SHP77 treated with DMSO at 0.1 percent for 48 hours (cell line): ENCODE results near the gene NR3C1.

Experiments
- DNase-seq: peaks from one replicate; lab custom pipeline; 2025; lab: John Stamatoyannopoulos, UW

NR3C1 gene

GRCh38 chr5:143403593-143404415 lies at the start of gene NR3C1:
Gene NR3C1 (minus strand): TSS chr5:143403686. CDS start chr5:143400839, 2,847 bp downstream.
- peak; percentile 85 for DNase-seq

DNA sequence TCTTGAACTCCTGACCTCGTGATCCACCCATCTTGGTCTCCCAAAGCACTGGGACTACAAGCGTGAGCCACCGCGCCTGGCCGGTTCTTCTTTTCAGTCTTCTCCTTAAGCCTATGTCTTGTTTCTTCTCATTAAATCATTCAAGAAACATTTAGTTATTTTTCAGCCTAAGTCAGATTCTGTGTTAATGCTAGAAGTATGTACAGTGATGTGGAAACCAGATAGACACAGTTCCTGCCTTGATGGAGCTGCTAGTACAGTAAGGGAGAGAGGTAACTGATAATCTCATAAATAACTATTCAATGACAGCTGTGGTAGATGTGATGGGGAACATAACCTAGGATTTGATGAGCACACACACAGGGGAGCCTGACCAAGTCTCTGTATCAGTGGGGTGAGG lies 46.3 kb upstream of the NR3C1 start:
- no peak for DNase-seq

- no peak for DNase-seq
Observed at GRCh38 chr5:143448518-143448917, 45.0 kb upstream of the NR3C1 start.

DNA sequence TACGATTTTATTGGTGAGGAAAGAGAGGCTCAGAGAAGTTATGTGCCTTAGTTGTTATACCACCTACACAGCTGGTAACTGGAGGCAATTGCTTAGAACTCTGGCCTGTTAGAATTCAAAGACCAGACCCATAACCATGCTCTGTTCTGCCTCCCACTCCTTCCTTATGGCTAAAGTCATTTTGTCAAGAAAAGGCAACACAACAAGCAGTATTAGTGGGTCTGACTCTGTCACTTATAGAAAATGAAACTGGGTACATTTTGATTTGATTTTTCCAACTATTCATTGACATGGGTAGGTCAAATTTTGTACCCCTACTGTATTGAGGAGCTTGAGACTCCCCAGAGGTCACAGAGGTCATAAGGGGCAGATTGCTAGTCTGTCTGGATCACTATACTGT lies 44.5 kb upstream of the NR3C1 start:
- DNase-seq, result no peak

DNA sequence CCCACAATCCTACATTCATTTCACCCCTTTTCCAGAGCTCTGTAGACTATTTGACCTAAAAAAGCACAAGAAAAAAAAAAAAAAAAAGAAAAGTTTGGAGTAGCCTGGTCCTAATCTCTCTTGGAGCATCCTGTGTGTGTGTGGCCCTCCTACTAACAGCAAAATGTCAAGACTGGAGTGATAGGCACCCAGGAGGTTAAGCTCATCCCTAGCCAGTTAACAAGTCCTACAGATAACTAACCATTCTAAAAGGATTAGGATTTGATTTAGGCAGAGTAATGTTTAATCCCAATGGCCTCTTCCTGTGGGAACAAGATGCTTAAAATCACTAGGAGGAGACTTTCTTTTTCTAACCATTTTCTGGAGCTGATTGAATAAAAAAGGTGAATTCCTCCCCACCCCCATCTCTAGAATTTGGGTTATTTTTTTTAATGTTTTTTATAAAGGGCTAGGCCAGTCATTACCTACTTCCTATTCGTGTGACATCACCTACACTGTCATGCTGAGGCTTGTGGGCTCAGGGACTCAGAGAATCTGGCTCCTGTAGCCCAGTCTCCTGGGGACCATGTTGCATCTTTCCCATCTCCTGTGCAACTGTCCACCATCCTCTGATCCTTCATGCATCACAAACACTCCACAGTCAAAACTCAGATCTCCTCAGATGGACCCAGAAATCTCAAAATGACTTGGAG lies 43.2 kb upstream of the NR3C1 start:
- no peak for DNase-seq

DNA sequence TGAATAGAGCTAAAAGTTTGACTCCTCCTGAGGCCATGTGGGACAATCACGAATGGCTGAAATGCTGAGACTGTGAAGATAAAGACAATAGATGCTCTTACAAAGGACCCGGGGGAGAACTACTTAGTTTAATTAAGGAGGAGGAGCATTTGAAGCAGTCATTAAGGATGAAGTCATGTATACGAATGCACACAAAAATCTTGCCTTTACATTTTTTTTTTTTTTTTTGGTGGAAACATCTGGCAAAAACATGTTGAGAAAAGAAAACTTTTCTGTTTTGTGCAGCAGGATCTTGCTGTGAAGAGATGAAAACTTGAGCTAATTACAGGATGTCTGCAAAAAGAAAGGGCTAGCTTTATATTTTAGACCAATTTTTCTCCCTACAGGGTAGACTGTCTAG lies 42.3 kb upstream of the NR3C1 start:
- no peak for DNase-seq

GRCh38 chr5:143443330-143443729 lies 39.8 kb upstream of the NR3C1 start:
- DNase-seq, result no peak

- DNase-seq, result no peak
Observed at GRCh38 chr5:143442385-143442784, 38.9 kb upstream of the NR3C1 start.

GRCh38 chr5:143440448-143441115 lies 37.1 kb upstream of the NR3C1 start:
- DNase-seq, result peak; percentile 78

- no peak for DNase-seq
Observed at GRCh38 chr5:143437666-143438273, 34.3 kb upstream of the NR3C1 start.

DNA sequence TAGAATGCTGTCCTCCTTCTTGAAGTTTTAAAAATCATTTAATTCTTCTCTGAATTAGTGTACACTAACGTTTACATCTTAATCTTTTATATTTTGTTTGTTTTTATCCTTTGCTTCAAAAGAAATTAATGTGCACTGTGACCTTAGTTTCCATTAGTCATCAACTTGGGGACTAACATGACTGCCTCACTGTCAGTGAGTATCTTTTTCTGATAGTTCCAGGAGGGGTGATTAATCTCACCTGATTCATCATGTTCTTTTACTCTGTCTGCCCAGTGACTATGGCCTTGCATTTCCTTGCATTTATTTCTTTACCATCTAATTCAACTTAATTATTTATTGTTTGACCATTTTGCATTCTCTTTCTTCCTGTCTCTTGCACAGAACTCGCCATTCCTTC lies 33.4 kb upstream of the NR3C1 start:
- DNase-seq, result no peak

GRCh38 chr5:143435210-143435657 lies 31.7 kb upstream of the NR3C1 start:
- peak; percentile 50 for DNase-seq

DNA sequence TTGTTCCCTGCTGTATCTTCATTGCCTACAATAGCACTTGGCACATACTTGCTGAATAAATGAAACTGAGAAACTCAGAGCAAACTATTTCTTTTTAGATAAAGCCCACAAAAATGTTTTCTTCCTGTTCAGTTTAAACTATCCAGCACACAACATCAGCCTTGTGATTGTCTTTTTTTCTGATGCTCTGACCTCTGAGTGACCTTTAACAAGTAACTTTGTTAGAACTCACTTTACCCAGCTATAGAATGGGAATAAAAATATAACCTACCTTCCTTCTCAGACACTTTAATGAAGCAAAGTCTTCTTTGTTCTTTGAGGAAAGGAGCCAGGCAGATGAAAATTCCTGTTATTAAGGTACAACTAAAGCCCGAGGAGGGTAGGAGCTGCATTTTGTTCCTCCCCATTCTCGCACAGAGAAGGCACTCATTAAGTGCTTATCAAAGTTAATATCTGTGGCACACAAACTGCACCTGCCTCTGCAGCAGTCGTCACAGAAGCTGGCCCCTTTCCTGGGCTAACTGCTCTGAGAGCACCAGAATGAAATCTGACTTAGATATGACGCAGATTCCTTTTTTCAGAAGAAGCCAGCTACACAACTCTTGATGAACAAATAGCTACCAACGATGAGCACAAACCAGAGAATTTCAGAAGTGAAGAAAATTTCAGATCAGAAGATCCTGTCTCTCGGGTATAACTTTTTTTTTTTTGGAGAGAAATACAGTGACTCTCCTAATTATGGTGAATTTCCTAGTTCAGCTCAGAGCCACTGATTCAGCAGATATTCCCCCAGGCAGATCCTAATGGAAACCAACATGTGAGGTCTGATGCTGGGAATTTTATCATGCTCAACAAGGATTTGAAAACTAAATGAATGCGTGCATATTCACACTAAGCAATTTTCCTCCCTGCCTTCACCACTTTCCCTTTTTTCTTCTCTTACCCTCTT lies 31.0 kb upstream of the NR3C1 start:
- DNase-seq, result peak; percentile 62

DNA sequence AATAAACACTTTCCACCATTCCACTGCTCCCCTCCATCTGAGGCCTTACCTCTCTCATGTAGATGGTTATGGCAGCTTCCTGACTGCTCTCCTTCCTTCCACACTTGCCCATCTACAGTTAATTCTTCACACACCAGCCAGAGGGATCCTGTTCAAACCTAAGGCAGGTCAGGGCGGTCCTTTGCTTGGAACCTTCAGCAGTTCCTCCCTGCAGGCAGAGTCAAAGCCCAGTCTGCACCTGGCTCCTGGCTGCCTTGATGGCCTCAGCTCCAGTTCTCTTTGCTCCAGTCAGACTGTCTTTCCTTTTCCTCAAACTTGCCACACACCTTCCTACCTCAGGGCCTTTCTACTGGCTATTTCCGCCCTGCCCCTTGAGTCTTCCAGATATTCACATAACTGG lies 30.2 kb upstream of the NR3C1 start:
- peak; percentile 41 for DNase-seq

GRCh38 chr5:143432658-143433239 lies 29.3 kb upstream of the NR3C1 start:
- DNase-seq, result no peak

DNA sequence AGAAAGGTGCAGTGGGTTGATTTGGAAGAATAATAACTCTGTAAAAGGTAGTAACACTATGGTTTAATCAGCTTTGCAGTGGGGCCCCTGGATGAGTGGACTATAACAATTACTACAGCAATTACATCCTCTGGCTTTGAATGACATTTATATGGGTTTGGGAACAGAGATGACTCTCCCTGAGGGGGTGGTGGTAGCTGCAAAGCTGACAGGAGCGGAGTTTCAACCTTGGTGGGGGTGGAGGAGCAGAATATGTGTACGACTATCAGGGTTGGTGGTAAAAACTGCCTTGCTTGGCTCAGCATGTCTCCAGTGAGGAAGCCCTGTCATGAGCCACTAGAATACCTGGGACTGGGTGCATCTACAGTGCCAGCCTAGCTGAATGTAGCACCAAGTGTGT lies 28.3 kb upstream of the NR3C1 start:
- DNase-seq, result no peak

DNA sequence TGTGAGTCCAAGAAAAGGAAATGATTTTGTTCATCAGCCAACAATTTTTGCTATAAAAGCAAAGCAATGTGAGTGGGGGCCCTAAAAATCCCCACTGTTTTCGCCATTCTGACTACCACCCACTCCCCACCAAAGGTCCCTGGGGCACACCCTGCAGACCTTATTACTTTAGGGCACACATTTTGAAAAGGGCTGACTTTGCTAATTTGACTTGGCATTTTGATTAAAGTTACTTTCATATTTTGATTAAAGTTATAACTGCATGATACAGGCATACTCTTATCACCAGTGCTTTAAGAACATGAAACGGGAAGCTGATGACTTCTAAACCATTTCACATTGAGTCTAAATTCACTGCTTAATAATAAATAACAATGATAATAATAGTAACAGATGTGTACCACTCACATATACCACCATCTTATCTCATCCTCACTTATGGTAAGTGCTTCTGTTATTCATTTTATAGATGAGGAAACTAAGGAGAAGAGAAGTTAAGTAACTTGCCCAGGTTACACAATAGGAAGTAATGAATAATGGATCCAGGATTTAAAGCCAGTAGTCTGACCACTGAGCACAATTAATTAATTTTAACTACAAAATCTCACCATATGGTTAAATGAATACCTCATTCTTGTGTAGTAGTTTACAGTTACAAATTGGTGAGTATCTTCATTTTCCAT lies 25.4 kb upstream of the NR3C1 start:
- DNase-seq, result no peak

DNA sequence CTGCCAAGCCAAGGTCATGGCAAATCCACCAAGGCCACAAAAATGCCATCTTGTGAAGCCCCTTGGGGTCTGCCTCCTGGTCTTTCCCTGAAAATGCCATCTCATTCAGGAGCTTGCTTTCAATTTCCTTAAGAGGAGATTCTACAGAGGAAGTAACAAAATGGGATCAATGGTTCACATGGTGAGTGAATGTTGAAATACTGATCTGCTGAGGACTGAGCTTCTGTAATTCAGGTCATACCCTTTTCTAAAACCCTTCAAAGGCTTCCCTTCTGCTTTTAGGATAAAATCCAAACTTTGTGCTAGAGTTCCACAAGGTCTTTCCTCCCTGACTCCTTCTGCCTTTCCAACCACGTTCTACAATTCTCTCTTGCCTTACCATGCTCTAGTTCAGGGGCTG lies 24.7 kb upstream of the NR3C1 start:
- no peak for DNase-seq

GRCh38 chr5:143427122-143427735 lies 23.7 kb upstream of the NR3C1 start:
- no peak for DNase-seq

GRCh38 chr5:143426437-143426991 lies 23.0 kb upstream of the NR3C1 start:
- DNase-seq, result no peak
